ENCODE data around the gene SH3BGRL3. TPM values are rescaled to one million over a fixed set of nuclear protein-coding genes. Genes with fewer than 3 reads are reported as not detected.

Gene SH3BGRL3
- total and polyA plus RNA-seq, 8 donors: 90.4 to 347 (median 110) TPM

DNA sequence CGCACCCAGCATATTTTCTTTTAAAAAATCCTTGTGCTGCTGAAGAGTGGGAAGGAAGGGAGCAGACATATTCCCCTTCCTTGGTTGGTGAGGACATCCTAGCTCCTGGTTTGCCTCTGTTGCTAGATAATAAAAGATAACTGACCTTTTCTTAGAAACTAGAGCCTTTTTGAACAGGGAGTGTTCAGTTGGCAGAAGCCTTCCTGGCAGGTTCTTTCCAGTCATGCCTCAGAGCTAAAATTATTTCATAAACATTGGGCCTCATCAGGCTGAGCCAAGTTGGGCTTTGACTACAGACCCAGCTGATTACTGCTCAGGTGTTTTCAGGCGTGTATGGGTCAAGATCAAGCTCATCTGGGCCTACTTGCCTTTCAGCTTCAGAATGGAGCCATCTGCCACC lies 22.7 kb upstream of the SH3BGRL3 start:
- intact Hi-C loops (cut with DNase I): no loop called here
- Histone ChIP-seq H3K9me3 (no peaks in the 10 kb centered on the region), H3K4me1 (peaks cover 0 to 17% of the 10 kb centered on the region in 2 donors), H3K4me3 (no peak overlapping the region), H3K27me3 (no peaks in the 10 kb centered on the region), H3K27ac (no peak overlapping the region), H3K36me3 (peaks cover 0 to 54% of the 10 kb centered on the region in 2 donors)
- ATAC-seq (no peak), DNase-seq (no peak)
- TF ChIP-seq, protein P1, sequence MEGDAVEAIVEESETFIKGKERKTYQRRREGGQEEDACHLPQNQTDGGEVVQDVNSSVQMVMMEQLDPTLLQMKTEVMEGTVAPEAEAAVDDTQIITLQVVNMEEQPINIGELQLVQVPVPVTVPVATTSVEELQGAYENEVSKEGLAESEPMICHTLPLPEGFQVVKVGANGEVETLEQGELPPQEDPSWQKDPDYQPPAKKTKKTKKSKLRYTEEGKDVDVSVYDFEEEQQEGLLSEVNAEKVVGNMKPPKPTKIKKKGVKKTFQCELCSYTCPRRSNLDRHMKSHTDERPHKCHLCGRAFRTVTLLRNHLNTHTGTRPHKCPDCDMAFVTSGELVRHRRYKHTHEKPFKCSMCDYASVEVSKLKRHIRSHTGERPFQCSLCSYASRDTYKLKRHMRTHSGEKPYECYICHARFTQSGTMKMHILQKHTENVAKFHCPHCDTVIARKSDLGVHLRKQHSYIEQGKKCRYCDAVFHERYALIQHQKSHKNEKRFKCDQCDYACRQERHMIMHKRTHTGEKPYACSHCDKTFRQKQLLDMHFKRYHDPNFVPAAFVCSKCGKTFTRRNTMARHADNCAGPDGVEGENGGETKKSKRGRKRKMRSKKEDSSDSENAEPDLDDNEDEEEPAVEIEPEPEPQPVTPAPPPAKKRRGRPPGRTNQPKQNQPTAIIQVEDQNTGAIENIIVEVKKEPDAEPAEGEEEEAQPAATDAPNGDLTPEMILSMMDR (IDR thresholded peaks at IDR 0.05): no peak

DNA sequence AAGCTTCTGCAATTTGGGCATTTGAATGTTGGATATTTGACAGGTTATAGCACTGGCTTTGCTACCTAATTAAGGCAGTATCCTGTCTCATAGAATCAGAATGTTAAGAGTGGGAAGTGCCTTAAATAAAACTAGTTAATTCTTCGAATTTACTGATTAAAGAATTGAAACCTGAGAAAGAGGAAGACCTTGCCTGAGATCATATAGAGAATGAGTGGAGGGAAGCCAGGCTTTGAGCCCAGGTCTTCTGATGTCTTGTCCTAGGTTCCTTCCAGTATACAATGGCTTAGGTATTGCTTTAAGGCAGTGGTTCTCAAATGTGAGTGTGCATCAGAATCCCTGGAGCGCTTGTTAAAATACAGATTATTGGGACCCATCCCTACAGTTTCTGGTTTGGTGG lies 20.9 kb upstream of the SH3BGRL3 start:
- Histone ChIP-seq H3K27ac (peak overlapping the region in 1 of 2 donors; percentile 81), H3K4me3 (no peak overlapping the region), H3K9me3 (no peaks in the 10 kb centered on the region), H3K36me3 (peaks cover 0 to 70% of the 10 kb centered on the region in 2 donors), H3K4me1 (peaks cover 0 to 17% of the 10 kb centered on the region in 2 donors), H3K27me3 (no peaks in the 10 kb centered on the region)
- TF ChIP-seq, protein P1 (IDR thresholded peaks at IDR 0.05): no peak
- ATAC-seq: no peak
- intact Hi-C loops (cut with DNase I): no loop called here
- no peak for DNase-seq

DNA sequence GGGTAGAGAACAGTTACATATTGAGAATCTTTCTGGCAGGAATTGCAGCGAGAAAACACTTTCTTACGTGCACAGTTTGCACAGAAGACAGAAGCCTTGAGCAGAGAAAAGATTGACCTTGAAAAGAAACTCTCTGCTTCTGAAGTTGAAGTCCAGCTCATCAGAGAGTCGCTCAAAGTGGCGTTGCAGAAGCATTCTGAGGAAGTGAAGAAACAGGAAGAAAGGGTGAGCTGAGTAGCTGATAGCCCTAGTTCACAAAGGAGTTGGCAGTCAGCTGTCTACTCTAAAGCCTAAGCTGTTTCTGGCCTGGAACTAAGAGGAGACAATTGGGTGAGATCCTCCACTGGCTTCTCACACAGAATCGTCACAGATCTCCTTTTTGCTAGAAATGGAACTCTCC lies 20.3 kb upstream of the SH3BGRL3 start:
- H3K4me3 ChIP-seq: no peak overlapping the region
- TF ChIP-seq, protein P1 (IDR thresholded peaks at IDR 0.05): no peak
- H3K9me3 ChIP-seq: no peaks in the 10 kb centered on the region
- peaks cover 0 to 76% of the 10 kb centered on the region in 2 donors for H3K36me3 ChIP-seq
- H3K27ac ChIP-seq: peak overlapping the region in 1 of 2 donors; percentile 81
- H3K4me1 ChIP-seq: peaks cover 0 to 17% of the 10 kb centered on the region in 2 donors
- intact Hi-C loops (cut with DNase I): no loop called here
- DNase-seq: no peak
- no peaks in the 10 kb centered on the region for H3K27me3 ChIP-seq
- ATAC-seq: peak; percentile 69

DNA sequence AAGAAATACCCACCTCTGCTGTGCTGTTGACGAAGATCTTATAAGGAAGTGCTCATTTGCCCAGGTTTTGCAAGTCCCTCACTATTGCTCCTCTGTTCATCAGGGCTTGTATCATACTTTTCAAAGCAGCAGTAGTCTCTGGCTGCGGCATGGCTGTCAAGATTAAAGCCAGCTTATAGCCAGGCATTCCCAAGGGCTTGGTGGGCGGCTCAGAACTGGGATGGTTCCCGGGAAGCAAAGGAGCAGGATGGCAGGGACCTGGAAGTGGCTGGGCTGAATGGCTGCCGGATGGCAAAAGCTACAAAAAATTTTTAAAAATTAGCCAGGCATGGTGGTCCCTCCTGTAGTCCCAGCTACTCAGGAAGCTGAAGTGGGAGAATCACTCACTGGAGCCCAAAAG lies 16.7 kb upstream of the SH3BGRL3 start:
- no peak for ATAC-seq
- peaks cover 0 to 63% of the 10 kb centered on the region in 2 donors for H3K36me3 ChIP-seq
- H3K9me3 ChIP-seq: peaks cover 0 to under 1% of the 10 kb centered on the region in 2 donors
- intact Hi-C loops (cut with DNase I): no loop called here
- H3K27me3 ChIP-seq: no peaks in the 10 kb centered on the region
- H3K4me1 ChIP-seq: peaks cover 0 to 17% of the 10 kb centered on the region in 2 donors
- no peak for DNase-seq
- TF ChIP-seq, protein P1 (IDR thresholded peaks at IDR 0.05): no peak
- no peak overlapping the region for H3K4me3 ChIP-seq
- H3K27ac ChIP-seq: no peak overlapping the region

DNA sequence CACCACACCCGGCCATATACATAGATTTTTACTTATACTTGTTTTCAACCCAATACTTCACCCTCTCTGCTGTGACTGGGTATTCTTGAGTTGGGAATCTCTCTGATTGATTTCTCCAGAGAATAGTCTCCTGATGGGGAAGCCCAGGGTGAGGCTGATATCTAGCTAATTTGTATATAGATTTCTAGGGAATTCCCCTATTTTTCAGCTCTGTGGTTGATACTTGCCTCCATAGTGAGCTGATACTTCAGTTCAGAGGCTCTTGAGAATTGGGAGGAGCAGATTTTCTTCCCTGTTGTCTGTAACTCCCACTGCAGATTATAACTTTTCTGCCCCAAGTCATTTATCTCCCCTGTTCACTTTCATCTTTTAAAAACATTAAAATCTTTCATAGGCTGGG lies 14.5 kb upstream of the SH3BGRL3 start:
- Histone ChIP-seq H3K4me3 (no peak overlapping the region), H3K9me3 (peaks cover 0 to 12% of the 10 kb centered on the region in 2 donors), H3K36me3 (peaks cover 0 to 63% of the 10 kb centered on the region in 2 donors), H3K27ac (no peak overlapping the region), H3K27me3 (no peaks in the 10 kb centered on the region), H3K4me1 (peaks cover 0 to 1% of the 10 kb centered on the region in 2 donors)
- intact Hi-C loops (cut with DNase I): no loop called here
- DNase-seq (no peak), ATAC-seq (no peak)
- TF ChIP-seq, protein P1 (IDR thresholded peaks at IDR 0.05): no peak

Measured in left lung (tissue), 10 donors.